Measurements from ENCODE around the gene SLC2A9. TPM values are rescaled to one million over a fixed set of nuclear protein-coding genes. Genes with fewer than 3 reads are reported as not detected.

The SLC2A9 gene
- total and polyA plus RNA-seq, 2 experiments from 2014 or later: 6.2 to 7.8 TPM

DNA sequence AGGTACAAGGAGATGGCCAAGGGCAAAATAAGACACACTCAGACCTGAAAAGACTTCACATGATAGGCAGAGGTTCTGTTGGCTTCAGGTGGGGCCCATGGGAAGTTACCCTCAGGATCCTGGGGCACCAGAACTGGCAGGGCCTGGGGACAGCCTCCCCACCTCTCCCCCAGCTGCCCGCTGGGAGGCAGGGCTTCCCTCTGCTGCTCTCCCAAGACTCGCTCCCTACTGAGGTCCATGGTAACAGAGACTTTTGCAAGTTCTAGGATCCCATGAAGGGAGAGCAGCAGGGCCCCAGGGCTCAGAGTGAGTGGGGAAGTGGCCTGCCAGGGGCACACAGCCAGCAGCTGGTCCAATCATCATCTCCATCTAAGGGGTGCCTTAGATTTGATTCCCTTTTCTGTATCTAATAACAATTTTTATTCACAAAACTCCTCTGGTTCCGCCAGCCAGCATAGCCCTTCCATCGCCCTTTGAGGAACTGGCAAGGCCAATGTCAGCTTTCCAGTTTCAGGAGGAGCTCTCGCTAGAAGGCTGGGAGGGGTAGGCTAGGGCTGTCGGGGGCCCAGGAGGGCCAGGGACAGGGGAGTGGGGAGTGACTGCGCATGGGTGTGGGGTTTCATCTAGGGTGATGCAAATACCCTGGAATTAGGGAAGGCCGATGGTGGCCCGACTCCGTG, 78.2 kb downstream of the SLC2A9 start:
- Histone ChIP-seq H2AFZ (no peak overlapping the region), H3K4me1 (ENCODE audit: insufficient read depth) (no peaks in the 10 kb centered on the region), H3K27ac (no peak overlapping the region), H3K4me2 (no peak overlapping the region), H3K4me3 (no peak overlapping the region), H3K9me3 (ENCODE audit: low read depth) (no peaks in the 10 kb centered on the region), H4K20me1 (ENCODE audit: insufficient read depth, poor library complexity, severe bottlenecking) (no peaks in the 10 kb centered on the region), H3K27me3 (no peaks in the 10 kb centered on the region), H3K36me3 (replicated peaks; ENCODE audit: insufficient read depth, low read depth) (no peaks in the 10 kb centered on the region), H3K9me2 (replicated peaks; ENCODE audit: insufficient read depth) (no peaks in the 10 kb centered on the region), H3K79me2 (no peaks in the 10 kb centered on the region)
- no peak for TF ChIP-seq CTCF (IDR thresholded peaks at IDR 0.05; ENCODE audit: poor library complexity)
- TF ChIP-seq EZH2phosphoT487 (IDR thresholded peaks at IDR 0.05; ENCODE audit: low read depth, severe bottlenecking, unreplicated experiment): no peak
- TF ChIP-seq EZH2 (IDR thresholded peaks at IDR 0.05; ENCODE audit: borderline replicate concordance): no peak
- DNase-seq (ENCODE audit: low spot score): no peak
- 88% methylated on average over 10 of the region's 10 CpGs for WGBS (ENCODE audit: low lambda C conversion rate, missing lambda C conversion rate)

DNA sequence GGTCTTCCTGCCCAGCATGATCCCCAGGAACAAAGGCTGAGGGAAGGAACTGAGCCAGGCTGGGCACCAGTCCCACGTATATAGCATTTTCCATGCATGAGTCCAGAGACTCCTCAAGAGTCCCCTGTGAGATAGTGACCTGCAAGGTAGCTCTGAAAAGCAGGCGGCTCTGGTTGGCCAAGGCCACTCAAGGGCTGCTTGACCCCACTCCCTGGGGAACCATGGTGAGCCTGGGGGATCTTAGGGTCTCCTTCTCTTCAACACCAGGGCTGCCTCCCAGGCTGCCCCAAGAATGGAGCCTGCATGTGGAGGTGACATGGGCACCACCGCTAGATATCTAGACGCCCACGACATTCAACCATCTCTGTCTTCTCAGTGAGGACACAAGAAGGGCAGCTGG, 79.2 kb downstream of the SLC2A9 start:
- Histone ChIP-seq H3K27me3 (no peaks in the 10 kb centered on the region), H3K4me1 (ENCODE audit: insufficient read depth) (no peaks in the 10 kb centered on the region), H3K4me3 (no peak overlapping the region), H3K9me3 (ENCODE audit: low read depth) (no peaks in the 10 kb centered on the region), H2AFZ (no peak overlapping the region), H3K4me2 (no peak overlapping the region), H3K36me3 (replicated peaks; ENCODE audit: insufficient read depth, low read depth) (no peaks in the 10 kb centered on the region), H4K20me1 (ENCODE audit: insufficient read depth, poor library complexity, severe bottlenecking) (no peaks in the 10 kb centered on the region), H3K9me2 (replicated peaks; ENCODE audit: insufficient read depth) (no peaks in the 10 kb centered on the region), H3K27ac (no peak overlapping the region), H3K79me2 (no peaks in the 10 kb centered on the region)
- TF ChIP-seq EZH2 (IDR thresholded peaks at IDR 0.05; ENCODE audit: borderline replicate concordance): no peak
- TF ChIP-seq EZH2phosphoT487 (IDR thresholded peaks at IDR 0.05; ENCODE audit: low read depth, severe bottlenecking, unreplicated experiment): no peak
- TF ChIP-seq CTCF (IDR thresholded peaks at IDR 0.05; ENCODE audit: poor library complexity): no peak
- DNase-seq (ENCODE audit: low spot score): no peak
- WGBS (ENCODE audit: low lambda C conversion rate, missing lambda C conversion rate): 93% methylated on average over 5 of the region's 5 CpGs

DNA sequence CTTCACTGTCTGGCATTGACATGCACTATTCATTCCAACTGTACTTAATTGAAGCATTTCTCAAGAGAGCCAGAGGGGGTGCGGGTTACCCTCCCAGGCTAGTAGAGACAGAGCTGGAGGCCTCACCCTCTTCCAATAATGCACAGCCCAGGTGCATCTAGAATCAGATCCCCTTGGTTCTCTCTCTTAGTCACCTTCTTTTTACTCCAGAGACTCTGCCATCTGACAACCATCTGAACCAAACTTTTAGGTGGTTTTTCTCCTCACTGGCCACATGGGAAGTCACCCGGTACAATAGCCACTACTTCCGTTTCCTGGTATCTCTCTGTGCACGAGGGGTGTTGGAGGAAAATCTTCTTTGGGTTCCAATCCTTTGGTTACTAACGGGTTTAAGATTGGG, 81.3 kb downstream of the SLC2A9 start:
- Histone ChIP-seq H3K4me2 (no peak overlapping the region), H3K9me2 (replicated peaks; ENCODE audit: insufficient read depth) (no peaks in the 10 kb centered on the region)
- WGBS (ENCODE audit: low lambda C conversion rate, missing lambda C conversion rate): 89% methylated on average over 5 of the region's 5 CpGs

More for the DNA sequence above, 81.3 kb downstream of the SLC2A9 start:
- Histone ChIP-seq H4K20me1 (ENCODE audit: insufficient read depth, poor library complexity, severe bottlenecking) (no peaks in the 10 kb centered on the region), H3K27ac (no peak overlapping the region), H3K4me1 (ENCODE audit: insufficient read depth) (no peaks in the 10 kb centered on the region), H3K27me3 (no peaks in the 10 kb centered on the region), H3K4me3 (no peak overlapping the region), H3K9me3 (ENCODE audit: low read depth) (no peaks in the 10 kb centered on the region), H3K36me3 (replicated peaks; ENCODE audit: insufficient read depth, low read depth) (no peaks in the 10 kb centered on the region), H3K79me2 (no peaks in the 10 kb centered on the region), H2AFZ (no peak overlapping the region)
- no peak for DNase-seq (ENCODE audit: low spot score)
- TF ChIP-seq EZH2 (IDR thresholded peaks at IDR 0.05; ENCODE audit: borderline replicate concordance) (no peak), EZH2phosphoT487 (IDR thresholded peaks at IDR 0.05; ENCODE audit: low read depth, severe bottlenecking, unreplicated experiment) (no peak), CTCF (IDR thresholded peaks at IDR 0.05; ENCODE audit: poor library complexity) (no peak)

All from hepatocyte (in vitro differentiated cells).